Measurements from ENCODE around the gene PPIL4. TPM values are rescaled to one million over a fixed set of nuclear protein-coding genes. Genes with fewer than 3 reads are reported as not detected.

The PPIL4 gene
- total RNA-seq, 2 donors from 2014 or later: 20.2 to 33.8 TPM

DNA sequence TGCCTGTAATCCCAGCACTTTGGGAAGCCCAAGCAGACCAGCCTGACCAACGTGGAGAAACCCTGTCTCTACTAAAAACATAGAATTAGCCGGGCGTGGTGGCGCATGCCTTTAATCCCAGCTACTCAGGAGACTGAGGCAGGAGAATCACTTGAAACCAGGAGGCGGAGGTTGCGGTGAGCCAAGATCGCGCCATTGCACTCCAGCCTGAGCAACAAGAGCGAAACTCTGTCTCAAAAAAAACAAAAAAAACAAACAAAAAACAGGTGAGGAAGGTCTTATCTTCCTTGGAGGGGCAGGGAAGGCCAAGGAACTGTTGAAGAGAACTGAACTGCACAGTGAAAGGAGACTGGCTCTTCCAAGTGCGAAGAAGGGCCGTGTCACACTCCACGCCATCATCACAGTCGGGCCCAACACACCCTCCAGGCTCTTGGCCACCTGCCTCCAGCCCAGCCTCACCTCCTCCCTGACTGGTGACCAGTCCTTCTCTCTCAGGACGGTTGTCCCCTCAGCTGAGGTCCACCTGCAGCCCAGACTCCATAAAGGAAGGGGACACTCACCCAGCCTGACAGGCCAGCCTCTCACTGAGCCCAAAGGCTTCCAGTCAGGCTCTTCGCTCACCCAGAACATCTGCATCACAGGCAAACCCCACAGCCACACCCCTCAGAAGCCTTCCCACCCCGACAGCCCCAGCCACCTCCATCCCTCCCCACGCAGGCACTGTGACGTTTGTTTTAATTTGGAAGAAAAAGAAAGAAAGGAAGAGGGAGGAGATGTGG is 65.2 kb downstream of the PPIL4 start:
- TF ChIP-seq CTCF (IDR thresholded peaks at IDR 0.05): no peak

GRCh38 chr6:149478631-149479314 is 67.1 kb downstream of the PPIL4 start:
- TF ChIP-seq CTCF (IDR thresholded peaks at IDR 0.05): no peak
- Histone ChIP-seq H3K27ac (no peak overlapping the region), H3K4me1 (ENCODE audit: control insufficient read depth in 1 of 2, low read depth in 2 of 2) (peaks cover 0 to 7% of the 10 kb centered on the region in 2 donors), H3K9me3 (no peaks in the 10 kb centered on the region), H3K27me3 (replicated peaks; ENCODE audit: insufficient read depth) (no peaks in the 10 kb centered on the region), H3K4me3 (no peak overlapping the region), H3K36me3 (no peaks in the 10 kb centered on the region)
- no peak for DNase-seq (ENCODE audit: low spot score)
- ATAC-seq (ENCODE audit: insufficient number of reproducible peaks, low FRiP score, low read depth): no peak

More for the DNA sequence above, 65.2 kb downstream of the PPIL4 start:
- Histone ChIP-seq H3K9me3 (no peaks in the 10 kb centered on the region), H3K36me3 (no peaks in the 10 kb centered on the region), H3K27ac (no peak overlapping the region), H3K4me3 (peak overlapping the region; percentile 78), H3K27me3 (replicated peaks; ENCODE audit: insufficient read depth) (no peaks in the 10 kb centered on the region), H3K4me1 (ENCODE audit: control insufficient read depth in 1 of 2, low read depth in 2 of 2) (peaks cover 0 to 7% of the 10 kb centered on the region in 2 donors)
- ATAC-seq (ENCODE audit: insufficient number of reproducible peaks, low FRiP score, low read depth) (no peak), DNase-seq (ENCODE audit: low spot score) (no peak)

GRCh38 chr6:149477544-149477943 is 68.3 kb downstream of the PPIL4 start:
- Histone ChIP-seq H3K27ac (no peak overlapping the region), H3K4me1 (ENCODE audit: control insufficient read depth in 1 of 2, low read depth in 2 of 2) (peaks cover 0 to 13% of the 10 kb centered on the region in 2 donors), H3K27me3 (replicated peaks; ENCODE audit: insufficient read depth) (no peaks in the 10 kb centered on the region), H3K4me3 (no peak overlapping the region), H3K9me3 (no peaks in the 10 kb centered on the region), H3K36me3 (no peaks in the 10 kb centered on the region)
- TF ChIP-seq CTCF (IDR thresholded peaks at IDR 0.05): no peak
- DNase-seq (ENCODE audit: low spot score) (no peak), ATAC-seq (ENCODE audit: insufficient number of reproducible peaks, low FRiP score, low read depth) (no peak)

GRCh38 chr6:149476789-149477455 is 68.9 kb downstream of the PPIL4 start:
- Histone ChIP-seq H3K4me1 (ENCODE audit: control insufficient read depth in 1 of 2, low read depth in 2 of 2) (peaks cover 0 to 7% of the 10 kb centered on the region in 2 donors), H3K9me3 (no peaks in the 10 kb centered on the region), H3K27ac (no peak overlapping the region), H3K4me3 (no peak overlapping the region), H3K27me3 (replicated peaks; ENCODE audit: insufficient read depth) (no peaks in the 10 kb centered on the region), H3K36me3 (no peaks in the 10 kb centered on the region)
- TF ChIP-seq CTCF (IDR thresholded peaks at IDR 0.05): no peak
- no peak for ATAC-seq (ENCODE audit: insufficient number of reproducible peaks, low FRiP score, low read depth)
- DNase-seq (ENCODE audit: low spot score): no peak
